ENCODE data around the gene PLSCR3.

Gene PLSCR3

GRCh38 chr17:7416323-7416722 lies 22.0 kb upstream of the PLSCR3 start:
- Histone ChIP-seq H3K27me3 (ENCODE audit: control insufficient read depth, insufficient read depth, low read length) (no peaks in the 10 kb centered on the region), H3K36me3 (ENCODE audit: control insufficient read depth, insufficient read depth, low read length) (no peaks in the 10 kb centered on the region), H3K4me2 (ENCODE audit: low read length) (no peak overlapping the region), H2AFZ (no peak overlapping the region), H3K27ac (no peak overlapping the region), H3K4me3 (ENCODE audit: low read depth, low read length) (no peak overlapping the region), H3K9ac (no peak overlapping the region), H3K4me1 (no peaks in the 10 kb centered on the region), H3K79me2 (no peaks in the 10 kb centered on the region), H3K9me3 (ENCODE audit: control insufficient read depth, low read length) (no peaks in the 10 kb centered on the region)
- TF ChIP-seq, protein P1, sequence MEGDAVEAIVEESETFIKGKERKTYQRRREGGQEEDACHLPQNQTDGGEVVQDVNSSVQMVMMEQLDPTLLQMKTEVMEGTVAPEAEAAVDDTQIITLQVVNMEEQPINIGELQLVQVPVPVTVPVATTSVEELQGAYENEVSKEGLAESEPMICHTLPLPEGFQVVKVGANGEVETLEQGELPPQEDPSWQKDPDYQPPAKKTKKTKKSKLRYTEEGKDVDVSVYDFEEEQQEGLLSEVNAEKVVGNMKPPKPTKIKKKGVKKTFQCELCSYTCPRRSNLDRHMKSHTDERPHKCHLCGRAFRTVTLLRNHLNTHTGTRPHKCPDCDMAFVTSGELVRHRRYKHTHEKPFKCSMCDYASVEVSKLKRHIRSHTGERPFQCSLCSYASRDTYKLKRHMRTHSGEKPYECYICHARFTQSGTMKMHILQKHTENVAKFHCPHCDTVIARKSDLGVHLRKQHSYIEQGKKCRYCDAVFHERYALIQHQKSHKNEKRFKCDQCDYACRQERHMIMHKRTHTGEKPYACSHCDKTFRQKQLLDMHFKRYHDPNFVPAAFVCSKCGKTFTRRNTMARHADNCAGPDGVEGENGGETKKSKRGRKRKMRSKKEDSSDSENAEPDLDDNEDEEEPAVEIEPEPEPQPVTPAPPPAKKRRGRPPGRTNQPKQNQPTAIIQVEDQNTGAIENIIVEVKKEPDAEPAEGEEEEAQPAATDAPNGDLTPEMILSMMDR (IDR thresholded peaks at IDR 0.05), result no peak

- TF ChIP-seq, protein P1 (IDR thresholded peaks at IDR 0.05), result no peak
- no peak overlapping the region for H2AFZ ChIP-seq
- H3K4me2 ChIP-seq (ENCODE audit: low read length), result no peak overlapping the region
- H3K9me3 ChIP-seq (ENCODE audit: control insufficient read depth, low read length), result no peaks in the 10 kb centered on the region
- no peak overlapping the region for H3K9ac ChIP-seq
- H3K4me1 ChIP-seq, result no peaks in the 10 kb centered on the region
- no peaks in the 10 kb centered on the region for H3K79me2 ChIP-seq
- no peaks in the 10 kb centered on the region for H3K36me3 ChIP-seq (ENCODE audit: control insufficient read depth, insufficient read depth, low read length)
- H3K4me3 ChIP-seq (ENCODE audit: low read depth, low read length), result no peak overlapping the region
- H3K27ac ChIP-seq, result no peak overlapping the region
- no peaks in the 10 kb centered on the region for H3K27me3 ChIP-seq (ENCODE audit: control insufficient read depth, insufficient read depth, low read length)
Observed at GRCh38 chr17:7415784-7416183, 21.5 kb upstream of the PLSCR3 start.

DNA sequence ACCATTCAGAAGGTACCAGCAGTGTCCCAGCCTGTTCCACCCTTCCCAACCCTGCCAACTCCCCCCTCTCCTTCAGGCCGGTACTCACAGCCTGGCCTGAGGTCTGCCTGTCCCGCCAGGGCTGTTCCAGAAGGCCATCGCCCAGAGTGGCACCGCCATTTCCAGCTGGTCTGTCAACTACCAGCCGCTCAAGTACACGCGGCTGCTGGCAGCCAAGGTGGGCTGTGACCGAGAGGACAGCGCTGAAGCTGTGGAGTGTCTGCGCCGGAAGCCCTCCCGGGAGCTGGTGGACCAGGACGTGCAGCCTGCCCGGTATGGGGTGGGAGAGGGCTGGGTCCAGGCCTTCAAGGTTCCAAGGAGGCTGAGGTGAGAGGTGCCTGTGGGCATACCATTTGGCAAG lies 20.5 kb upstream of the PLSCR3 start:
- Histone ChIP-seq H3K79me2 (no peaks in the 10 kb centered on the region), H3K27me3 (ENCODE audit: control insufficient read depth, insufficient read depth, low read length) (no peaks in the 10 kb centered on the region), H3K27ac (no peak overlapping the region), H2AFZ (no peak overlapping the region), H3K36me3 (ENCODE audit: control insufficient read depth, insufficient read depth, low read length) (no peaks in the 10 kb centered on the region), H3K4me1 (no peaks in the 10 kb centered on the region), H3K9me3 (ENCODE audit: control insufficient read depth, low read length) (no peaks in the 10 kb centered on the region), H3K9ac (no peak overlapping the region), H3K4me3 (ENCODE audit: low read depth, low read length) (no peak overlapping the region), H3K4me2 (ENCODE audit: low read length) (no peak overlapping the region)
- TF ChIP-seq, protein P1 (IDR thresholded peaks at IDR 0.05), result no peak

- H3K4me3 ChIP-seq (ENCODE audit: low read depth, low read length), result no peak overlapping the region
- H3K9me3 ChIP-seq (ENCODE audit: control insufficient read depth, low read length), result no peaks in the 10 kb centered on the region
- H3K27ac ChIP-seq, result no peak overlapping the region
- H2AFZ ChIP-seq, result no peak overlapping the region
- TF ChIP-seq, protein P1 (IDR thresholded peaks at IDR 0.05), result no peak
- H3K9ac ChIP-seq, result no peak overlapping the region
- H3K4me1 ChIP-seq, result no peaks in the 10 kb centered on the region
- no peaks in the 10 kb centered on the region for H3K36me3 ChIP-seq (ENCODE audit: control insufficient read depth, insufficient read depth, low read length)
- no peak overlapping the region for H3K4me2 ChIP-seq (ENCODE audit: low read length)
- H3K27me3 ChIP-seq (ENCODE audit: control insufficient read depth, insufficient read depth, low read length), result no peaks in the 10 kb centered on the region
- H3K79me2 ChIP-seq, result no peaks in the 10 kb centered on the region
Observed at GRCh38 chr17:7413346-7413985, 19.1 kb upstream of the PLSCR3 start.

GRCh38 chr17:7411427-7411750 lies 17.1 kb upstream of the PLSCR3 start:
- Histone ChIP-seq H3K27me3 (ENCODE audit: control insufficient read depth, insufficient read depth, low read length) (no peaks in the 10 kb centered on the region), H2AFZ (no peak overlapping the region), H3K4me3 (ENCODE audit: low read depth, low read length) (no peak overlapping the region), H3K36me3 (ENCODE audit: control insufficient read depth, insufficient read depth, low read length) (no peaks in the 10 kb centered on the region), H3K9ac (no peak overlapping the region), H3K79me2 (no peaks in the 10 kb centered on the region), H3K9me3 (ENCODE audit: control insufficient read depth, low read length) (no peaks in the 10 kb centered on the region), H3K4me2 (ENCODE audit: low read length) (no peak overlapping the region), H3K27ac (no peak overlapping the region), H3K4me1 (no peaks in the 10 kb centered on the region)
- TF ChIP-seq, protein P1 (IDR thresholded peaks at IDR 0.05), result no peak

Data from parathyroid adenoma (tissue), 2 donors.